Measurements from ENCODE around the gene AKT2. TPM values are rescaled to one million over a fixed set of nuclear protein-coding genes. Genes with fewer than 3 reads are reported as not detected.

AKT2 gene
- total RNA-seq, 1 experiment from 2014 or later: 2,376 TPM

DNA sequence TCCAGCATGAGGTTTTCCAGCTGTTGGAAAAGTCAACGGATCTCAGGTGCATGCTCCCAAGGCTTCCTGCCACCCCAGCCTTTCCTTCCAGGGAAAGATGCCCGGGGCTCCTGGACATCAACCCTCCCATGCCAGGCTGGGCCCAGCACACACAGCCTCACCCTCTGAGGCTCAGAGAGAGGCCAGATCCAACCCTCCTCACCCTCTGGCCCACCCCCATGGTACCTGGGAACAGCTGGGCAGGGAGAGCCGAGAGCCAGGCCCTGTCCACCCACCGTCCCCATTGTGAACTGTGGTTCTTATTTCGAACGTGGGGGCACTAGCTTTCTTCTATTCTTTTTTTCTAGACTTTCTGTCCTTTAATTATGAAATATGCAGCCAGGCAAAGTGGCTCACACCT lies 48.8 kb downstream of the AKT2 start:
- H3K9me3 ChIP-seq (ENCODE audit: control insufficient read depth, insufficient read depth, low read depth, low read length): no peaks in the 10 kb centered on the region
- no peak for DNase-seq (ENCODE audit: low read depth, low spot score)
- ATAC-seq: no peak
- H3K27me3 ChIP-seq (ENCODE audit: control insufficient read depth, insufficient read depth, low read length): no peaks in the 10 kb centered on the region
- ChIA-PET CTCF (interaction anchor here (0.5 to 3.8 kb wide), 14 partner anchors 9 to 444 kb away, joined by 3 to 35 read pairs (median 5); partner anchors contain the start of genes AKT2, CCNP and TTC9B), POLR2A (interaction anchor here (0.6 to 0.9 kb wide), 3 partner anchors 11 to 416 kb away, joined by 3 read pairs; no protein-coding TSS in a partner anchor)
- in situ Hi-C loops (cut with HindIII; ENCODE audit: low pct_unique_long_range_greater_than_20kb, low sequenced_read_pairs) (no loop called here), intact Hi-C loops (cut with micrococcal nuclease; ENCODE audit: unreplicated experiment) (no loop called here)
- TF ChIP-seq, protein P1, sequence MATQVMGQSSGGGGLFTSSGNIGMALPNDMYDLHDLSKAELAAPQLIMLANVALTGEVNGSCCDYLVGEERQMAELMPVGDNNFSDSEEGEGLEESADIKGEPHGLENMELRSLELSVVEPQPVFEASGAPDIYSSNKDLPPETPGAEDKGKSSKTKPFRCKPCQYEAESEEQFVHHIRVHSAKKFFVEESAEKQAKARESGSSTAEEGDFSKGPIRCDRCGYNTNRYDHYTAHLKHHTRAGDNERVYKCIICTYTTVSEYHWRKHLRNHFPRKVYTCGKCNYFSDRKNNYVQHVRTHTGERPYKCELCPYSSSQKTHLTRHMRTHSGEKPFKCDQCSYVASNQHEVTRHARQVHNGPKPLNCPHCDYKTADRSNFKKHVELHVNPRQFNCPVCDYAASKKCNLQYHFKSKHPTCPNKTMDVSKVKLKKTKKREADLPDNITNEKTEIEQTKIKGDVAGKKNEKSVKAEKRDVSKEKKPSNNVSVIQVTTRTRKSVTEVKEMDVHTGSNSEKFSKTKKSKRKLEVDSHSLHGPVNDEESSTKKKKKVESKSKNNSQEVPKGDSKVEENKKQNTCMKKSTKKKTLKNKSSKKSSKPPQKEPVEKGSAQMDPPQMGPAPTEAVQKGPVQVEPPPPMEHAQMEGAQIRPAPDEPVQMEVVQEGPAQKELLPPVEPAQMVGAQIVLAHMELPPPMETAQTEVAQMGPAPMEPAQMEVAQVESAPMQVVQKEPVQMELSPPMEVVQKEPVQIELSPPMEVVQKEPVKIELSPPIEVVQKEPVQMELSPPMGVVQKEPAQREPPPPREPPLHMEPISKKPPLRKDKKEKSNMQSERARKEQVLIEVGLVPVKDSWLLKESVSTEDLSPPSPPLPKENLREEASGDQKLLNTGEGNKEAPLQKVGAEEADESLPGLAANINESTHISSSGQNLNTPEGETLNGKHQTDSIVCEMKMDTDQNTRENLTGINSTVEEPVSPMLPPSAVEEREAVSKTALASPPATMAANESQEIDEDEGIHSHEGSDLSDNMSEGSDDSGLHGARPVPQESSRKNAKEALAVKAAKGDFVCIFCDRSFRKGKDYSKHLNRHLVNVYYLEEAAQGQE (IDR thresholded peaks at IDR 0.05; ENCODE audit: insufficient read depth in 1 of 2, low read depth in 2 of 2, low read length in 1 of 2): no peak
- TF ChIP-seq TCF7L2 (IDR thresholded peaks at IDR 0.05; ENCODE audit: low read depth, low read length) (no peak), SIN3A (IDR thresholded peaks at IDR 0.05; ENCODE audit: borderline replicate concordance, insufficient read depth, low read depth, low read length) (no peak), POLR2AphosphoS5 (IDR thresholded peaks at IDR 0.05; ENCODE audit: low read depth, low read length) (no peak)
- TF ChIP-seq, protein P2, sequence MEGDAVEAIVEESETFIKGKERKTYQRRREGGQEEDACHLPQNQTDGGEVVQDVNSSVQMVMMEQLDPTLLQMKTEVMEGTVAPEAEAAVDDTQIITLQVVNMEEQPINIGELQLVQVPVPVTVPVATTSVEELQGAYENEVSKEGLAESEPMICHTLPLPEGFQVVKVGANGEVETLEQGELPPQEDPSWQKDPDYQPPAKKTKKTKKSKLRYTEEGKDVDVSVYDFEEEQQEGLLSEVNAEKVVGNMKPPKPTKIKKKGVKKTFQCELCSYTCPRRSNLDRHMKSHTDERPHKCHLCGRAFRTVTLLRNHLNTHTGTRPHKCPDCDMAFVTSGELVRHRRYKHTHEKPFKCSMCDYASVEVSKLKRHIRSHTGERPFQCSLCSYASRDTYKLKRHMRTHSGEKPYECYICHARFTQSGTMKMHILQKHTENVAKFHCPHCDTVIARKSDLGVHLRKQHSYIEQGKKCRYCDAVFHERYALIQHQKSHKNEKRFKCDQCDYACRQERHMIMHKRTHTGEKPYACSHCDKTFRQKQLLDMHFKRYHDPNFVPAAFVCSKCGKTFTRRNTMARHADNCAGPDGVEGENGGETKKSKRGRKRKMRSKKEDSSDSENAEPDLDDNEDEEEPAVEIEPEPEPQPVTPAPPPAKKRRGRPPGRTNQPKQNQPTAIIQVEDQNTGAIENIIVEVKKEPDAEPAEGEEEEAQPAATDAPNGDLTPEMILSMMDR (IDR thresholded peaks at IDR 0.05): no peak
- no peak overlapping the region for H3K4me3 ChIP-seq (ENCODE audit: low read depth in 2 of 2, low read length in 2 of 2)
- H3K27ac ChIP-seq (ENCODE audit: low read length): no peak overlapping the region
- BruUV-seq (replicated peaks): no TSS peak
- H3K4me1 ChIP-seq (ENCODE audit: control insufficient read depth, insufficient read depth, low read length): peaks cover 20% of the 10 kb centered on the region
- H3K36me3 ChIP-seq (ENCODE audit: control insufficient read depth, insufficient read depth, low read length): peaks cover 74% of the 10 kb centered on the region

DNA sequence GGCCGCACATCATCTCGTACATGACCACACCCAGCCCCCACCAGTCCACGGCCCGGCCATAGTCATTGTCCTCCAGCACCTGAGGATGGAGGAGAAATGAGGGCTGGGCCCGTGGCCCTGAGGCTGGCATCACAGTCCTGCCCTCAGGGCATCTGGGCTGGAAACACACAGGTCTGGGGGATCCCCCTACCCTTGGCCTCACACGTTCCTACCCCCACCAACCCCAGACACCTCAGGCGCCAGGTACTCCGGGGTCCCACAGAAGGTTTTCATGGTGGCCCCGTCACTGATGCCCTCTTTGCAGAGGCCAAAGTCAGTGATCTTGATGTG lies 49.2 kb downstream of the AKT2 start:
- peaks cover 71% of the 10 kb centered on the region for H3K36me3 ChIP-seq (ENCODE audit: control insufficient read depth, insufficient read depth, low read length)
- ATAC-seq: no peak
- no peak overlapping the region for H3K27ac ChIP-seq (ENCODE audit: low read length)
- TF ChIP-seq, protein P1 (IDR thresholded peaks at IDR 0.05; ENCODE audit: insufficient read depth in 1 of 2, low read depth in 2 of 2, low read length in 1 of 2): no peak
- TF ChIP-seq, protein P2 (IDR thresholded peaks at IDR 0.05): no peak
- TF ChIP-seq SIN3A (IDR thresholded peaks at IDR 0.05; ENCODE audit: borderline replicate concordance, insufficient read depth, low read depth, low read length) (no peak), TCF7L2 (IDR thresholded peaks at IDR 0.05; ENCODE audit: low read depth, low read length) (no peak), POLR2AphosphoS5 (IDR thresholded peaks at IDR 0.05; ENCODE audit: low read depth, low read length) (no peak)
- H3K4me1 ChIP-seq (ENCODE audit: control insufficient read depth, insufficient read depth, low read length): peaks cover 24% of the 10 kb centered on the region
- H3K4me3 ChIP-seq (ENCODE audit: low read depth in 2 of 2, low read length in 2 of 2): no peak overlapping the region
- DNase-seq (ENCODE audit: low read depth, low spot score): no peak
- in situ Hi-C loops (cut with HindIII; ENCODE audit: low pct_unique_long_range_greater_than_20kb, low sequenced_read_pairs) (no loop called here), intact Hi-C loops (cut with micrococcal nuclease; ENCODE audit: unreplicated experiment) (no loop called here)
- no peaks in the 10 kb centered on the region for H3K27me3 ChIP-seq (ENCODE audit: control insufficient read depth, insufficient read depth, low read length)
- H3K9me3 ChIP-seq (ENCODE audit: control insufficient read depth, insufficient read depth, low read depth, low read length): no peaks in the 10 kb centered on the region
- BruUV-seq (replicated peaks): no TSS peak
- POLR2A ChIA-PET: interaction anchor here (0.6 kb wide), 1 partner anchor 416 kb away, joined by 3 read pairs; no protein-coding TSS in a partner anchor
- CTCF ChIA-PET: interaction anchor here (0.6 to 3.8 kb wide), 11 partner anchors 9 to 443 kb away, joined by 4 to 35 read pairs (median 6); partner anchors contain the start of genes AKT2, CCNP and TTC9B

Measured in Panc1 (cell line).